ENCODE measurements around the gene KIRREL3. TPM values are rescaled to one million over a fixed set of nuclear protein-coding genes. Genes with fewer than 3 reads are reported as not detected.
A peak's percentile ranks its signal among the peaks of the same experiment; 100 is the strongest.

KIRREL3 gene
- total RNA-seq, 1 donor, result 0.45 TPM

- no peak overlapping the region for H3K4me3 ChIP-seq (ENCODE audit: low read depth, low read length)
- TF ChIP-seq CTCF (IDR thresholded peaks at IDR 0.05; ENCODE audit: insufficient read depth, low read length), result no peak
- DNase-seq (ENCODE audit: low read depth), result peak; percentile 7
Measured at GRCh38 chr11:126547161-126547560, 453.4 kb downstream of the KIRREL3 start.

DNA sequence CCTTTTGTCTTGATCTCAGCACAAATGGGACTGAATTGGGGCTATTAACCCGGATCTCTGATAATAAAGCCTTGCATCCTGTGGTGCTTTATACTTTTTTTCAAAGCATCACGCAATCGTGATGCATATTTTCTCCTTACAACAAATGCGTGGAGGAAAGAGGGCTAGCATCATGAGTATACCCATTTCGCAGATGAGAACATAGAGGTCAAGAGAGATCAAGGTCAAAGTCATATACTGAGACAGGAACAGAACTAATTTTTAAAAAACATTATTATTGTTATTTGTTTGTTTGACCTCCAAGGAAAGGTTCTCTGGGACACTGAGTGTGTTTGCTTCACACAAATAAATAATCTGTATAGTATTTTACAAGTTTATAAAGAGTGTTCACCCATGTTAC is 453.9 kb downstream of the KIRREL3 start:
- no peak overlapping the region for H3K4me3 ChIP-seq (ENCODE audit: low read depth, low read length)
- no peak for DNase-seq (ENCODE audit: low read depth)
- TF ChIP-seq CTCF (IDR thresholded peaks at IDR 0.05; ENCODE audit: insufficient read depth, low read length), result no peak

GRCh38 chr11:126546191-126546590 is 454.4 kb downstream of the KIRREL3 start:
- no peak for DNase-seq (ENCODE audit: low read depth)
- no peak for TF ChIP-seq CTCF (IDR thresholded peaks at IDR 0.05; ENCODE audit: insufficient read depth, low read length)
- no peak overlapping the region for H3K4me3 ChIP-seq (ENCODE audit: low read depth, low read length)

- TF ChIP-seq CTCF (IDR thresholded peaks at IDR 0.05; ENCODE audit: insufficient read depth, low read length), result no peak
- no peak for DNase-seq (ENCODE audit: low read depth)
- no peak overlapping the region for H3K4me3 ChIP-seq (ENCODE audit: low read depth, low read length)
Measured at GRCh38 chr11:126545057-126545555, 455.5 kb downstream of the KIRREL3 start.

DNA sequence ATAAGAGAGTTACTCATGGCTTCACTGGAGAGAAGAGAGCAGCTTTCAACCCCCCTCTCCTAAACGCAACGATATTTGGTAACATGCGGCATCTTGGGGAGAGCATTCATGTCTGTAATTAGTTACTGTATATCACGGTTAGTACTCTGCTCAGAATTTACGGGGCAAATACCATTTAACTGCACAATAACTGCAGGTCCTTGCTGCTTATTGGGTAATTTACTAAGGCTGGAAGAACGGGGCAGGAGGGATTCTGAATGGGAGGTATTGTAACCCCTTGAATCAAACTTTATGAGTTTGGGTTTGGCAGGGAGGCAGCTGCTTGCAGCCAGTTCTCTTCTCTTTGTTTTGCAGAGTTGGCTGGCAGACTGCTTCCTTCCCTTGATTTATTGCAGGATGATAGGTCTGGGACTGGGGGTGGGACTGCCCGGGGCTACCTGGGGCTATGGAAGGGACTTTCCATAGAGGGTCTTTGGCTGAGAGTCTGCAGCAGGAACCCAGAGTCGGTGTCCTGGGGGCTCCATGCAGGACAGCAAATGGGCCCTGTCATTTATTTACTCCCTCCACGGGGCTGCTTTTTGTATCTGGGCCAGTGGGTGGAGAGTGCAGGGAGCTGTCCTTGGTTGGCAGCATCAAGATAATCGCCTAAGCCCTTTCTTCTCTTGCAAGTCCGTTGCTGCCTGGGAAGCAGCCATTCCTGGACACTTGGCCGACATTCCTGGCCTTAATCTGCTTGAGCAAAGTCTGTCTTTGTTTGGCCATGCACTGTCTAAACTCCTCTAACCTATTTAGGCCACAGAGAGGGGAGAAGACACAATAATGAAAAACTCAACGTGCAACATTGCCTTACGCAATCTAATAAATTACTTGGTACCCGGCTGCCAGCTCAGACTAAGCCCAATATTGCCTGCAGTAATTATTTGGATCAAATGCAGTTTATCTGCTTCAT is 456.2 kb downstream of the KIRREL3 start:
- no peak overlapping the region for H3K4me3 ChIP-seq (ENCODE audit: low read depth, low read length)
- peak; percentile 27 for DNase-seq (ENCODE audit: low read depth)
- no peak for TF ChIP-seq CTCF (IDR thresholded peaks at IDR 0.05; ENCODE audit: insufficient read depth, low read length)

DNA sequence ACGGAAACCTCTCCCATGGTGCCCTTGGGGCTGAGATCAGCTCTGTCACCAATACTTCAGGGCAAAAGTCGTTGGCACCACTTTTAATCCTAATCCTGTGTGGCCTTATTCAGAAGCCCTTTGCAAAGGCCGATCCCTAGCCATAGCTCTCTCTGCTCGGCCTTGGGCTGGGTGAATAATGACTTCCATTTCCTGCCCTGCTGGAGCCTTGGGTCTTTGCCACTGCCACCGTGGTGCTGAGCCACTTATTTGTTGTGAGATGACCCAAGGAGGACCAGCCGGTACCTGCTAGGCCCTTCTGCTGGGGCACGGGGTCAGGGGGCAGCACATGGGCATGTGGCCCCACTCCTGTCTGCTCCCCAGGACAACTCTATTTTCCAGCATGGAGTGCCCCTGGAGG is 456.9 kb downstream of the KIRREL3 start:
- no peak overlapping the region for H3K4me3 ChIP-seq (ENCODE audit: low read depth, low read length)
- TF ChIP-seq CTCF (IDR thresholded peaks at IDR 0.05; ENCODE audit: insufficient read depth, low read length), result no peak
- no peak for DNase-seq (ENCODE audit: low read depth)
